Liver (tissue), 9 donors: Measurements from ENCODE around the gene VN1R2. TPM values are rescaled to one million over a fixed set of nuclear protein-coding genes. Genes with fewer than 3 reads are reported as not detected.
A peak's percentile ranks its signal among the peaks of the same experiment; 100 is the strongest.

Experiments
- DNase-seq: peaks from one replicate; pipeline ENCODE4 v3.0.0-alpha.2; 2017; ENCODE audit warnings: low spot score
- H3K27ac ChIP-seq, 2 donors: one replicate each; pipeline ENCODE4 v1.7.0; 2013; ENCODE audit warnings: inconsistent platforms in 2 of 2, low read length in 2 of 2, control low read depth in 1 of 2, low read depth in 1 of 2, mild to moderate bottlenecking in 1 of 2
- H3K27me3 ChIP-seq, 4 donors: one replicate each; pipeline versions ENCODE4 v1.6.1 to v1.7.0; 2013; ENCODE audit warnings: low read length in 3 of 4, inconsistent platforms in 1 of 4, mild to moderate bottlenecking in 1 of 4, moderate library complexity in 1 of 4; ENCODE audit not compliant: control insufficient read depth in 4 of 4, insufficient read depth in 4 of 4
- H3K36me3 ChIP-seq, 4 donors: one replicate each; pipeline versions ENCODE4 v1.6.1 to v1.7.0; 2013; ENCODE audit warnings: low read length in 3 of 4, mild to moderate bottlenecking in 3 of 4, low read depth in 1 of 4, moderate library complexity in 1 of 4; ENCODE audit not compliant: control insufficient read depth in 4 of 4, insufficient read depth in 3 of 4
- H3K4me1 ChIP-seq, 4 donors: one replicate each; pipeline versions ENCODE4 v1.6.1 to v1.7.0; 2013; ENCODE audit warnings: low read length in 3 of 4, mild to moderate bottlenecking in 3 of 4, moderate library complexity in 1 of 4; ENCODE audit not compliant: control insufficient read depth in 4 of 4, insufficient read depth in 4 of 4
- H3K4me3 ChIP-seq, 3 donors: one replicate each; pipeline versions ENCODE4 v1.6.1 to v1.7.0; 2013; ENCODE audit warnings: low read length in 3 of 3, control low read depth in 1 of 3, low read depth in 1 of 3, mild to moderate bottlenecking in 1 of 3
- H3K9ac ChIP-seq, 2 donors: one replicate each; pipeline ENCODE4 v1.7.0; 2013; ENCODE audit warnings: low read length in 2 of 2, mild to moderate bottlenecking in 2 of 2, moderate library complexity in 2 of 2, control low read depth in 1 of 2, low read depth in 1 of 2
- H3K9me3 ChIP-seq, 4 donors: one replicate each; pipeline versions ENCODE4 v1.6.1 to v1.7.0; 2013; ENCODE audit warnings: low read length in 3 of 4; ENCODE audit not compliant: control insufficient read depth in 4 of 4
- ATF3 ChIP-seq: IDR thresholded peaks from 2 replicates; pipeline ENCODE4 v1.6.1; 2016; ENCODE audit warnings: antibody characterized with exemption
- CTCF ChIP-seq: fragments of 150-350 bp; IDR thresholded peaks from 2 replicates; pipeline ENCODE4 v1.5.1; 2017; ENCODE audit warnings: improper control_type of control experiment, low read depth, low read length; ENCODE audit not compliant: missing input control
- EGR1 ChIP-seq, 2 donors: IDR thresholded peaks; 2 replicates each; pipeline ENCODE4 v1.6.1; 2016 to 2018; ENCODE audit warnings: antibody characterized with exemption in 2 of 2, low read depth in 2 of 2
- FOXA1 ChIP-seq: IDR thresholded peaks from 2 replicates; pipeline ENCODE4 v1.6.1; 2016; ENCODE audit warnings: antibody characterized with exemption
- FOXA2 ChIP-seq: IDR thresholded peaks from 2 replicates; pipeline ENCODE4 v1.6.1; 2016; ENCODE audit warnings: antibody characterized with exemption
- GABPA ChIP-seq, 2 donors: IDR thresholded peaks in 1 of 2; conservative IDR thresholded peaks in 1 of 2; 2 replicates each; pipeline ENCODE4 v1.6.1; 2016; ENCODE audit warnings: antibody characterized with exemption in 2 of 2, mild to moderate bottlenecking in 1 of 2, moderate library complexity in 1 of 2
- HNF4A ChIP-seq, 2 donors: conservative IDR thresholded peaks; 2 replicates each; pipeline ENCODE4 v1.6.1; 2016; ENCODE audit warnings: antibody characterized with exemption in 2 of 2, mild to moderate bottlenecking in 2 of 2
- HNF4G ChIP-seq: IDR thresholded peaks from 2 replicates; pipeline ENCODE4 v1.6.1; 2016; ENCODE audit warnings: antibody characterized with exemption
- JUND ChIP-seq, 2 donors: IDR thresholded peaks; 2 replicates each; pipeline ENCODE4 v1.6.1; 2016; ENCODE audit warnings: antibody characterized with exemption in 2 of 2
- MAX ChIP-seq: IDR thresholded peaks from 2 replicates; pipeline ENCODE4 v1.6.1; 2016; ENCODE audit warnings: antibody characterized with exemption
- NR2F2 ChIP-seq: IDR thresholded peaks from 2 replicates; pipeline ENCODE4 v1.6.1; 2016; ENCODE audit warnings: antibody characterized with exemption
- RAD21 ChIP-seq, 2 donors: IDR thresholded peaks; 2 replicates each; pipeline ENCODE4 v1.6.1; 2016; ENCODE audit warnings: antibody characterized with exemption in 2 of 2, mild to moderate bottlenecking in 2 of 2
- REST ChIP-seq: IDR thresholded peaks from 2 replicates; pipeline ENCODE4 v1.6.1; 2016; ENCODE audit warnings: antibody characterized with exemption, mild to moderate bottlenecking
- RXRA ChIP-seq, 2 donors: IDR thresholded peaks; 2 replicates each; pipeline ENCODE4 v1.6.1; 2017 to 2018; ENCODE audit warnings: antibody characterized with exemption in 2 of 2, mild to moderate bottlenecking in 1 of 2
- SP1 ChIP-seq: IDR thresholded peaks from 2 replicates; pipeline ENCODE4 v1.6.1; 2018; ENCODE audit warnings: antibody characterized with exemption, mild to moderate bottlenecking
- TAF1 ChIP-seq: conservative IDR thresholded peaks from 2 replicates; pipeline ENCODE4 v1.6.1; 2016; ENCODE audit warnings: antibody characterized with exemption, mild to moderate bottlenecking
- YY1 ChIP-seq: IDR thresholded peaks from 2 replicates; pipeline ENCODE4 v1.6.1; 2016; ENCODE audit warnings: antibody characterized with exemption, mild to moderate bottlenecking
- ZBTB33 ChIP-seq: IDR thresholded peaks from 2 replicates; pipeline ENCODE4 v1.6.1; 2016; ENCODE audit warnings: antibody characterized with exemption
- WGBS: extraction: QIAGEN DNeasy Blood & Tissue Kit; methylation state at CpG from one replicate; pipeline ENCODE4 v1.1.7; 2013; 5-methylcytosine and 5-hydroxymethylcytosine counted together
- polyA plus RNA-seq, 2 donors: library from polyadenylated mRNA; stranded (reverse) in 1 of 2; unstranded in 1 of 2; fragments of 200-250 nt in 1 of 2; fragments of >200 nt in 1 of 2; fragmentation: Nextera tagmentation in 1 of 2; extraction: Ambion mirVana in 1 of 2; gene quantifications; one replicate each; pipeline versions ENCODE4 v1.2.1 to v1.2.3, GENCODE V29; 2013 to 2015
- total RNA-seq, 2 donors: library from RNA; depleted of rRNA; stranded (reverse); fragments of >200 nt; gene quantifications; one replicate each; pipeline ENCODE4 v1.2.3, GENCODE V29; 2014
- donor health status: healthy.
- donor health status: healthy.
- donor health status: healthy.
- donor health status: healthy.
- donor health status: healthy.

The VN1R2 gene
- total and polyA plus RNA-seq, 4 donors = not detected

- DNase-seq = no peak
- H3K27ac ChIP-seq = no peak overlapping the region
- 82% methylated on average over 1 of the region's 1 CpG for WGBS
- H3K4me3 ChIP-seq = no peak overlapping the region
- peaks cover 22 to 43% (median 25%) of the 10 kb centered on the region in 4 donors for H3K9me3 ChIP-seq
- no peak for TF ChIP-seq CTCF
- no peak for TF ChIP-seq GABPA (IDR thresholded peaks at IDR 0.05 in 1 of 2, conservative IDR thresholded peaks at IDR 0.05 in 1 of 2)
- TF ChIP-seq SP1 = no peak
- no peak for TF ChIP-seq JUND (IDR thresholded peaks at IDR 0.05)
- no peak for TF ChIP-seq YY1
- no peak for TF ChIP-seq RXRA (IDR thresholded peaks at IDR 0.05)
- TF ChIP-seq FOXA1 = no peak
- H3K27me3 ChIP-seq = no peaks in the 10 kb centered on the region
- peaks cover 0 to 9% (median 4%) of the 10 kb centered on the region in 4 donors for H3K36me3 ChIP-seq
- no peaks in the 10 kb centered on the region for H3K4me1 ChIP-seq
- H3K9ac ChIP-seq = no peak overlapping the region
Observed at GRCh38 chr19:53246498-53246897, 11.6 kb upstream of the VN1R2 start.

GRCh38 chr19:53254411-53255341, 3.4 kb upstream of the VN1R2 start, which contains the start of gene ZNF677:
ZNF677 (minus strand) TSS chr19:53254873; CDS start chr19:53251550, 3,323 bp downstream.
- Histone ChIP-seq H3K27ac (peak within 1 kb of the TSS; percentile 32 to 64), H3K27me3 (peaks cover 0 to 3% (median 0%) of the 10 kb centered on the region in 4 donors), H3K4me3 (peak within 1 kb of the TSS; percentile 56 to 63 (median 58)), H3K9ac (no peak within 1 kb of the TSS), H3K9me3 (peaks cover 12 to 36% (median 18%) of the 10 kb centered on the region in 4 donors), H3K4me1 (no peaks in the 10 kb centered on the region), H3K36me3 (no peaks in the 10 kb centered on the region)
- 4% methylated on average over 72 of the region's 72 CpGs for WGBS
- DNase-seq = peak; percentile 88
- peak; percentile 61 to 87 for TF ChIP-seq GABPA (IDR thresholded peaks at IDR 0.05 in 1 of 2, conservative IDR thresholded peaks at IDR 0.05 in 1 of 2)
- TF ChIP-seq FOXA1 = no peak
- no peak for TF ChIP-seq MAX
- TF ChIP-seq SP1 = peak; percentile 11
- TF ChIP-seq FOXA2 = no peak
- no peak for TF ChIP-seq REST
- no peak for TF ChIP-seq RXRA (IDR thresholded peaks at IDR 0.05)
- TF ChIP-seq NR2F2 = peak; percentile 45
- no peak for TF ChIP-seq HNF4A (conservative IDR thresholded peaks at IDR 0.05)
- peak; percentile 61 for TF ChIP-seq YY1
- no peak for TF ChIP-seq HNF4G
- TF ChIP-seq CTCF = no peak
- no peak for TF ChIP-seq ATF3
- TF ChIP-seq TAF1 = no peak
- no peak for TF ChIP-seq ZBTB33
- TF ChIP-seq RAD21 (IDR thresholded peaks at IDR 0.05) = no peak
- TF ChIP-seq JUND (IDR thresholded peaks at IDR 0.05) = no peak
- TF ChIP-seq EGR1 (IDR thresholded peaks at IDR 0.05; ENCODE audit: low read depth in 2 of 2) = no peak
